Left kidney (tissue), 2 donors: ENCODE measurements around the gene CD81. TPM values are rescaled to one million over a fixed set of nuclear protein-coding genes. Genes with fewer than 3 reads are reported as not detected.
A peak's percentile ranks its signal among the peaks of the same experiment; 100 is the strongest.

Experiments
- DNase-seq: peaks from one replicate; pipeline ENCODE4 v3.0.0-alpha.2; 2013
- polyA plus RNA-seq: library from polyadenylated mRNA; unstranded; fragments of 120-200 nt; gene quantifications from one replicate; pipeline ENCODE4 v1.2.1, GENCODE V29; 2013; ENCODE audit not compliant: insufficient read length

The CD81 gene
- polyA plus RNA-seq, 1 donor, result 485 TPM

DNA sequence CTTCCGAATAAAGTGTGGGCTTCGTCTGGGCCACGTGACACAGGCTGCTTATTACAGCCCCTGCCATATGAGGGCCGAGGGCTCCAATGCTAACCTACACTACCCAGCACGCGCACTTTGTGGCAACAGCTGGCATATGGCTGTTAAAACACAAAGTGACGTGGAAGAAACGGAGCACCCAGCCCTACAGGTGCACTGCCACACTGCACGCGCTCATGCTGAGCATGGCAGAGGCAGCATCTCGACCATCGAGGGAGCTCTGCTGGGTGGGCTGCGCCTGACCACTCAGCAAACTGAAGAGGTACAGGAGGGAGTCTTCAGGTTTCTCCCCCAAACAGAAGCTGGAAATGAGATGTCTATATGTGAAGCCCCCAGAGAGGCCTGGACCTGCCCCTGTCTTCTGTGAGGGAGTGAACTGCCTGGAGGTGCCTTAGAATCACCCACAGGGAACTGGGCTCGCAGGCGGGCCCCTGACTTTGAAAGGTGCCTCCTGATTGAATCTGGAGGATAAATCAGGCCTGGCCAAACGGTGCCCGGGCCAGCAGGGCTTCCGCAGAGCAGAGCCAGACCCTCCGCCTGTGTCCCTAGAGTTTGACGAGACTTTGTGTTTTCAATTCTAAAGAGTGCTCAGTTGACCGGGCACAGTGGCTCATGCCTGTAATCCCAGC is 41.7 kb downstream of the CD81 start:
- no peak for DNase-seq

DNA sequence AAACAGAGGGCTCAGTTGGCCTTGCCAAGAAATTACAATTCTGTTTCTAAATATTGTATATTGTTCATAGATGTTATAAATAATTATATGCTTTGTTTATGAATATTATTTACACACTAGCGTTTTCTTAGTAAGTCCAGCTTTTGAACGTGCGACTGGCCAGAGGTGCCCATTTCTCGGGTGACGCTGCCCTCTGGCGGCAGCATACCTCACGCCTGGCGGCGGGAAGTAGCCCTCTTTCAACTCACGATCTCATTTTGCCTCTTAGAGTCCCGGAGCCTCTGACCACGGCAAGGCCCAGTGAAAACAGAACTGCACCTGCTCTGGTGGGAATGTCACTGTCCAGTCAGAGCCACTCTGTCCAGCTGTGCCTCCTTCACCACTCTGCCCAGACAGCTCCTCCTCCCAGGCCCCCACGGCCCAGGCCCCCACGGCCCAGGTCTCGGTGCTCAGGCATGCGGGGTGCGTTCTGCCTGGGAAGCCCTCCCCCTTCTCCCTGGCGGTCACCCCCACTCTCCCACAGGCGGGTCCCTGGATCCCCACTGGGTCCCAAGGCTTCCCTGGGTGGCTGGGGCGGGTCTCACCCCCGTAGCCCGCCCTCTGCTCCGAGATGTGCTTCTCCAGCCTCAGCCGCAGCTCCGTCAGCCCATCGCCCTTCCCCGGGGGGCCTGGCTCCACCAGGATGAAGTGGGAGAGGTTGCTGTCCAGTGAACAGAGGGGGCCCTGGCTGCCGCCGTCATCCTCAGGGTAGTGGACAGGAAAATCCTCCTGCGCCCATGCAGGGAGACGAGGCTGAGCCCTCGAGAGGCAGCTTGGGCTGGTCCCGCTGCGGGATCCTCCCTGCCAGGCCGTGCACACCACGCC is 42.8 kb downstream of the CD81 start:
- peak; percentile 79 for DNase-seq

DNA sequence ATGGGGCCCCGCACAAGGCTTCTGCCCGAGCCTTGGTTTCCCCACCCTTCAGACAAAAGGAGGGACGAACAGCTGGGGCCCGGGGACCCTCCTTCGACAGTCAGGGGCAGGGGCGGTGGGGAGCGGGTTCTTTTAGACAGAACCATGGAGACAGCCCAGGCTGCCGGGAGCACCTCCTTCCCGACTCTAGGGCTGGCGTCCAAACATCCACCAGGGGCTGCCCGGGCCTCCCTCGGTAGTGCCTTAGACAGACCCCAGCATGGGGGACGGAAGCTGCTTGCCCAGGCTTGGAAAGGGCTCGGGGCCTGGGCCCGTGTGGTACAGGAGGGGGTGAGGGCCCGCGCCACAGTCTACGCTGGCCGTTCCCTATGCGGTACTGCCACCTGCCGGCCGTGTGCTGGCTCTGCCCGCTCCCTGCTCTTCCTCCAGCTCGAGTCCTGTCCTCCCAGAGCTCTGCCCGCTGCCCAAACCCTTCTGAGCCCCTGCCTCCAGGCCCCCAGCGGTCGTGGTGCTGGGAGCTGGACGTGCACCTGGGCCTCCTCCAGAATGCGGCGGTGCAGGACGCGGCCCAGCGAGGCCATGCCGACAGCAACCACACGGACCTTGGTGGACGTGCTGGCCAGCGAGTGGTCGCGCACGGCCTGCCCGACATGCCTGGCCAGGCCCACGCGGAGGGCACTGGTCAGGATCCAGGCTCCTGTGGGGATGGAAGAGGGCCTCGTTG is 43.6 kb downstream of the CD81 start:
- DNase-seq, result peak; percentile 78

DNA sequence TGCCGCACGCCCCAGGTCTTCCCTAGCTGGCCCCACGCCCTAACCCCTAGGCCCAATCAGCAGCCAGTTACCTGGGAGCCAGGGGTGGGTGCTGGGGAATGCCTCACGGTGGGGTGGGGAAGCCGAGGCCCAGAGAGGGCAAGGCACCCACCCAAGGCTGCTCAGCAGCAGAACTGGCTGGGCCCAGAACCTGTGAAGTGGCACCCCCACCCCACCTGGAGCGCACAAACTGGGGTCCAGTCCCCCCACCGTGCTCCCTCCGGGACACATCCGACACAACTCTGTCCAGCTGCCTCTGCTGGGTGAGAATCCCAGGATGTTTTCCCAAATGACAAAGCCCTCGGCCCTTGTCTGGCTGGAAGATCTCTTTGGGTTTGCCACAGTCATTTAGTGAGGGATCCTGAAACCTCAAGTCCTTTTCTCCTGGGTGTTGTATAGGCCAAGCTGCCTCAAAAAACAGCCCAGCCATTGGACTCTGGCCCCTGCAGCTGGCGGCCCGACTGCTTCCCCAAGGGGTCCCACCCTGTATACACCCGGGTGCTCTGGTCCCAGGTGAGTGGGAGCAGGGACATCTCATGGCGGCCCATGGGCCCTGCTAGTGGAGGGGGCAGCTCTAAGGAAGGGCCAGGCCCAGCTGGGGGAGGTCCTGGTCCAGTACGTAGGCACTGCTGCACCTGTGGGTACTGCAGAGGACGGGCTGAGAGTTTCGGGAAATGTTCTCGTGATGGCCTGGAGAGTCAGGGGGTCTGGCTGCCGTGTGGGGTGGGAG is 44.3 kb downstream of the CD81 start:
- no peak for DNase-seq

DNA sequence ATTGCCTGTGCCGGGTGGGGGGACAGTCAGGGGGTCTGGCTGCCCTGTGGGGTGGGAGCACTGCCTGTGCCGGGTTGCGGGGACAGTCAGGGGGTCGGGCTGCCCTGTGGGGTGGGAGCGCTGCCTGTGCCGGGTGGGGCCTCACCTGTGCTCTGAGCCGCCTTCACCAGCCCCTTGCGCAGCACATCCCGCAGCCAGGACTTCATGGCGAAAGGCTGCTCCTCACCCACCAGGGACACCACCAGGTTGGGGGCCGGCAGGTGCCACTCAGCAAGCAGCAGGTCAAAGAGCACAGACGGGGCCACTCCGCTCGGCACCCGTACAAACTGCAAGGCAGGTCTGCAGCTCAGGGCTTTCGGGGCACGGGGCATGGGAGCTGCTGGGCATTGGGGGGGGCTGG is 44.9 kb downstream of the CD81 start:
- no peak for DNase-seq

DNA sequence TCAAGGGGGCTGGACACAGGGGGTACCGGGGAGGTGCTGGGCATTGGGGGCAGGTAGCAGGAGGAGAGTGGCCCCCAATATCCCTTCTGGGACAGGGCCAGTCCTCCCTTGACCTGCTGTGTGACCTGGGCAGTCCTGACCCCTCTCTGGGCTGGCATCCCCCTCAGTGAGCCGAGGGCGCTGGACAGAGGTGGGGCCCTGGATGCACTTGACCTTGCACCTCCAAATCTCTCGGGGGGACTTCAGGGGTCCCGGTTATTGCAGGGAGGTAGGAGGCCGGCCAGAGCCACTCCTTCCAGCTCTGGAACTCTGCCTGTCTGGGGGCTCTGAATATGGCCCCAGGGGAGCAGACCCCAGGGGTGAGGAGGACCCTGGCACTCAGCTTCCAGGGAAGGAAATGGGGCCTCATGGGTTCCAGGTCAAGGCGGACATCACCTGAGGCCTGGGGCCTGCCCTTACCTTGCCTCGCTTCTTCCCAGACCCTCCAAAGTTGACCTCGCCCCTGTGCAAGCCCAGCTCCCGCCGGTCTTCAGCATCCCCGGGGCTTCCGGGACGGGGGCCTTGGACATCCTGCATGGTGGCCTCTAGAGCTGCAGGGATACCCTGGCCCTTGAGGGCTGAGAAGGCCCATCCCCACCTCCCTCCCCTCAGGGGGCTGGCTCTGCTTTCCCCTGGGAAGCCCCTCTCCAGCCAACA is 45.5 kb downstream of the CD81 start:
- no peak for DNase-seq

DNA sequence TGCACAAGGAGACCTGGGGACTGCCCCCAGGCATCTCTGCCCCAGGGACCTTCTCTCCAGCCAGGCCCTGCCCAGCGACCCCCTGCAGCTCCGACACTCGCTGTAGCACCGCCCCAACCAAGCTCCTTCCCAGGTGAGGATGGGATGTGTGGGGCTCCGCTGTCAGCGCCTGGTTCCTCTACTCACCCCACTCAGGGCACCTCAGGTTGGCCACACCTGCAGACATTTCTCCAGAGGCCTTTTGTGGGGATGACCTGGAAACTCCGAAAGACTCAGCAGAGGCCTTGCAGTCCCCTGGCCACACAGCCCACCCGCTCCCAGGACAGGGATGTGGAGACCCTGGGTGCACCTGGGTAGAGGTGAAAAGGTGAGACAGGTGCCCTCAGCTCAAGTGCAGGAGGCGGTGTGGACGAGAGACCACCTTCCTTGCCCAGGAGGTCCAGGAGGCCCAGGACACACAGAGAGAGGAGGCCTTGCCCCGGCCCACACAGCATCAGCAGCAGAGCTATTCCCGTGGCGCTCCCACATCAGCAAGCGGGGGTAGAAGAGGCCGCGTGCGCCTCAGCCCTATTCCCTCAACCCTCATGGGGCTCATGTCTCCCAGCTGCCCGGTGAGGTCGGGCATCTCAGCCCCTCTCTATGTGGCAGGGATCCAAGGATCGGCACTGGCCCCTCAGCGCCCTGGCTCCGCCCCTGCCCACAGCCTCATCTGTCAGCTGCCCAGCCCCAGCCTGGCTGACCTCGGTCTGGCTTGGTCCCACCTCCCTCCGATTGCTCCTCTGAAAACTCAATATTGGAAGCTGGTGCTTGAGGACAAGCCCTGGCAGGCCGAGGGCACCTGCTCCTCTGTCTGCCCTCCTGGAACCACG is 46.3 kb downstream of the CD81 start:
- DNase-seq, result no peak

DNA sequence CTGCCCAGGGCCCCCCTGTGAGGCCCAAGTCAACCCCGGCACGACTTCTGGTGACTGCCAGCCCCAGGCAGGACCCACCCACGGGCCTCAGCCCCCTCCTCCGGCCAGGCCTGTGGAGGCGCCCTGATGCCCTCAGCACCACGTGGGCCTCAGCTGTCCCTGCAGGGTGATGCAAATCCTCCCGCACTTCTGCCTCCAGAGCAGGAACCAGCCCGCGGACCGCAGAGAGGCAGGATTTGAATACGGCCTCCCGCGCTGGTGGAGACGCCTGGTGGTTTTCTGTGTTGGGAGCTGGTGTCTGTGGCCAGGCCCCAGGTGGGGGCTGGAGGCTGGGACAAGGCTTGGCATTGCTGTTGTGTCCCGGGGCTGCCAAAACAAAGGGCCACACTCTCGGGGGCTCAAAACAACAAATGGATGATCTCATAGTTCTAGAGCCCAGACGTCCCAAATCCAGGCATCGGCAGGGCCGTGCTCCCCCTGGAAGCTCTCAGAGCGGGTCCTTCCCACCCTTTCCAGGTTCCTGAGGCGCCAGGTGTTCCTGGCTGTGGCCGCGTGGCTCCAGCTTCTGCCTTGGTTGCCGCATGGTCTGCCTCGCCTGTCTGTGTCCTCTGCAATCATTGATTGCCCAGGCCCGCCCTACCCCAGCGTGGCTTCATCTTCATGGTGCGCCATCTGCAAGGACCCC is 47.8 kb downstream of the CD81 start:
- DNase-seq, result no peak

DNA sequence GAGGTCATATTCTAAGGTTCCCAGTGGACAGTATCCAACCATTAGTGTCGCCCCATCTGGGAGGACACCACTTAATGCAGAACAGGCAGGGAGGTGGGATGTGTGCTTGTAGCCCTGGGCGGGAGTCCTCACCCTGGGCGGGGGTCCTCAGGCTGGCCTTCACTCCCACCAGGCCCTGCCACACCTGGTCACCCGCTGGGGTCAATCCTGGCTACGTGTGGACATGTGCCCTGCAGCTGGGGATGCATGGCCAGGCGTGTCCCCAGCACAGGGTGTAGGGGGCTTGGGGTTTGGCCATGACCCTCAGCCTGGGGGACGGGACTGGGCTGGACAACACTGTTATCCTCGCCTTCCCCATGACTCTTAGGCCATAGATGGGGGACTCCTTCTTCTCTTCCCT is 48.4 kb downstream of the CD81 start:
- DNase-seq, result no peak

DNA sequence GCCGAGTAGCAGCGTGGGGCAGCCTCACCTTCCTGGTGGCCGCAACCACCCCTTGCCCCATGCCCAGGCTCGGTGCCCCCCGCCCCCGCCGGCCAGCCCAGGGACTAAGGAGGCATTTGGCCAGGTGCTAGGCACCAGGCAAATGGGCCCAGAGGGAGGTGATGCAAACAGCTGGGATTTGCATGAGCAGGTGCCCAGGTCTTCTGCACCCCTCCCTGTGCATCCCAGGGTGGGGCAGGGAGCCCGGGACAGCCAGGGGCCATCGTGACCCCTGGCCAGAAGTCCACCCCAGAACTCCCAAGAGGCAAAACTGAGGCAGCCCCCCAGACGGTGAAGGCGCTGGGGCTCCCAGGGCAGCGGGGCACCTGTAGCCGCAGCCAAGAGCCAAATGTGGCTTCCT is 49.1 kb downstream of the CD81 start:
- no peak for DNase-seq

DNA sequence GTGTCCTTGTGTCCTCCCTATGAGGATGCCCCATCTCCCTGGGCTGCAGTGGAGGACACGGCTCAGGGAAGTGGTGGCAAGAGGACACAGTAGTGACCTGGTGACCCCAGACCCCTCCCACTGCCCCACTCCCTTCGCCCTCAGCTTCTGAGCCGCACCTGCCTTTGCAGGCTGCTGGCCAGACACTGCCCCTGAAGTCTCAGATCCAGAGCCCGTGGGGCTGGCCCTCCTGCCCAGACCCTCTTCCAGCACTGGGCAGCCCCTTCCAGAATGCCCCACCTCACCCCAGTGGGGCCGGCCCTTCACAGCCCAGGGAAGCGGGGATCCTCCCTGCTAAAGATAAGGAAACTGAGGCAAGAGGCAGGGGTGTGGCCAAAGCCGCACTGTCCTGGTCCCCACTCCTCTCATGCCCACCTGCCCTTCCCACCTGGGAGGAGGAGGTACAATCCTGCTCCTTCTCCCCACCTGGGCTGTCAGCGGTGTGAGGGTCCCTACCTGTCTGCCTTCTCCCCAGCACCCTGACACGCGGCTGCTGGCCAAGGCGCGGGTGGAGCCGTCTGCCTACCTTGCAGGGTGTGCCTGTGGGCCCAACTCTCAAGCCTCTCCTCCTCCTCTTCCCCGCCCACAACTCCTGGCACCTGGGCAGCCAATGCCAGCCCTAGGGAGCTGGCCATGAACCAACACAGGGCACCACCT is 49.9 kb downstream of the CD81 start:
- DNase-seq, result no peak

DNA sequence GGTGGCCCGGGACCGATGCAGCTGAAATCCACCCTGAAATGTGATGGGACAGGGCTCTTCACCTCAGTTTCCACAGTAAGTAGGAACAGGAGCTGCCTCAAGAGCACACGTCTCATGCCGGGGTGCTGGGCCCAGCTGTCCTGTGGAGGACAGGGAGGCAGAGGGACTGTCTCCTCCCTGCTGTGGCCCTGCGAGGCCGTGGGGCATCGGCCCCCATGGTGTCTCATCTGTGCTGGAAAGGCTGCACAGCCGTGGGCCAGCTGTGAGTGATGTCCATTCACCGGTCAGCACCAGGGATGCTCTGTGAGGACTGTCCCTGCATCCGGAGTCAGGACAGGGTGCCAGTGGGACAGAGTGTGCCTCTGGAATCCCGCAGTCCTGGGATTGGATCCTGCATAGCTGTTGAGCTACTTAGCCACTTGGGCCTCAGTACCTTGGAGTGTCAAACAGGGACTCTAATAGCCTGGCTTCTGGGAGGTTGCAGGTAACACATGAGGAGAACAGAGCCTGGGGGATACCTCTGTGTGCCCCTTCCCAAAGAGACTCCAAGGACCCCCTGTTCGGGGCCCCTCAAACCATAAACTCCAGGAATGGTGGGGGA is 50.7 kb downstream of the CD81 start:
- no peak for DNase-seq

DNA sequence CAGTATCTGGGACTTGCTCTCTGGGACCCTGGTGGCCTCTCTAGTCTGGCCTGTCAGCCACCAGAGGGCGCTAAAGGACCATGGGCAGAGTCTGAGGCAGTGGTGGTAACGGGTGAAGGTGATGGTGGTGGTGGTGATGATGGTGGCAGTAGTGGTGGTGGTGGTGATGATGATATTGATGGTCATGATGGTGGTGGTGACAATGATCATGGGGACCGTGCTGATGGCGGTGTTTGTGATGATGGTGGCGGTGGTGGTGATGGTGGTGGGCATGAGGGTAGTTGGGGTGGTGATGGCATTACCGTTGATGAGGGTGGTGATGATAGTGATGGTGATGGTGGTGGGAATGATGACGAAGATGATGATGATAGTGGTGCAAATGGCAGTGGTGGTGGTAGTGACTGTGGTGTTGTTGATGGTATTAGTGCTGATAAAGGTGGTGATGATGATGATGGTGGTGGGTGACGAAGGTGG is 51.2 kb downstream of the CD81 start:
- DNase-seq, result no peak

DNA sequence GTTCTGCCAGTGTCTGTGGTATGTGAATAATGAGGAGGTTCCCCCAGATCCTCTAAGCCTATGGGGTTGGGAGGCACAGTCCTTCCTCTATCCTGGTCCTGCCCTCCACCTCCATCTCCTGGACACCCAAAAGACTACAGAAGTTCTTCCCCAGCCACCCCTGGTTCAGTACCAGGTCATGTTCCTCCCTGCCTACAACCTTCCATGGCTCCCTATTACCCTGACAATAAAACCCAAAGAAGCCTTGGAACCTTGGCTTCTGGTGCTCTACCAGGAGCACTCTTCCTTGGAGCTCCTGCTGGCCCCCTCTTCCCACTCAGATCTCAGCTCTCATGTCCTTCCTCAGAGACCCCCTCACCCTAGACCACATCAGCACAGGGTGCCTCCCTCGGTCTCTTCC is 54.3 kb downstream of the CD81 start:
- DNase-seq, result no peak

DNA sequence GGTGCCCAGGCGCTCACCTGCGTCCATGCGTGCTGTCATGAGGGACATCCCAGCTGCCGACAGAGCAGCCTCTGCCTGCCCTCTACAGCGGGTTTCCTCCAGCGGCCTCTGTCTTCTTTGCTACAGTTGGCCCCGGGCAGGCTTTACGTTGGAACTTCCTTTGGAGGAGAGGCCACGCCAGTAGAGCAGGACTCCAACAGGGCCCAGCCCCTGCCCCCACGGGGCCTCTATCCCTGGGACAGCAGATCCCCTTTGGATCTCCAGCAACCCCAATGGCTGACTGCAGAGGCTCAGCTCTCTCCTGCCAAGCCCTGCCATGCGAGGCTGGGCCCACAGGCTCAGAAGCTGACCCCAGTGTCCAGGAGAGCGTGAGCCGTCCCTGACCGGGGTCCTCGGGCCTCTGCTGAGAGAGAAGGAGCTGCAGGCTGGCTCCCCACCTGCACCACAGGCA is 55.1 kb downstream of the CD81 start:
- DNase-seq, result no peak

DNA sequence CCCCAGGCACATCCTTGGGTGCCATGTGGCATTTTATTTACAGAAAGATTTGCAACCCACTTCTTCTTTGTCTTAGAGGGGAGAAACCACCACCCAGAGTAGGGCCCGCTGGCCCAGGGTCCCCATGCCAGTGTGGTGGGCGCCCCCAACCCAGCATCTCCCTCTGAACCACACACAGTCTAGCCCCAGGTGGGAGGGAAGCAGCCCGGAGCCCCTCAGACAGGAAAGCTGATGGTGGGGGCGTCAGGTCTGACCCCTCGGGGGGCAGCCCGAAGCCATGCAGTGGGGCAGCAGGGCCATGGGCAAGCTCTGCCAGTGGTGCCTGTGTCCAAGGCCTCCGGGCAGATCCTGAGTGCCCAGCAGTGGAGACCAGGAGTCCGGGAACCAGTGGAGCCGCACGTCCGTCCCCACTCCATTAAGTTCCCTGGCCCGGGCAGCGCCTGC is 55.5 kb downstream of the CD81 start:
- DNase-seq, result no peak

DNA sequence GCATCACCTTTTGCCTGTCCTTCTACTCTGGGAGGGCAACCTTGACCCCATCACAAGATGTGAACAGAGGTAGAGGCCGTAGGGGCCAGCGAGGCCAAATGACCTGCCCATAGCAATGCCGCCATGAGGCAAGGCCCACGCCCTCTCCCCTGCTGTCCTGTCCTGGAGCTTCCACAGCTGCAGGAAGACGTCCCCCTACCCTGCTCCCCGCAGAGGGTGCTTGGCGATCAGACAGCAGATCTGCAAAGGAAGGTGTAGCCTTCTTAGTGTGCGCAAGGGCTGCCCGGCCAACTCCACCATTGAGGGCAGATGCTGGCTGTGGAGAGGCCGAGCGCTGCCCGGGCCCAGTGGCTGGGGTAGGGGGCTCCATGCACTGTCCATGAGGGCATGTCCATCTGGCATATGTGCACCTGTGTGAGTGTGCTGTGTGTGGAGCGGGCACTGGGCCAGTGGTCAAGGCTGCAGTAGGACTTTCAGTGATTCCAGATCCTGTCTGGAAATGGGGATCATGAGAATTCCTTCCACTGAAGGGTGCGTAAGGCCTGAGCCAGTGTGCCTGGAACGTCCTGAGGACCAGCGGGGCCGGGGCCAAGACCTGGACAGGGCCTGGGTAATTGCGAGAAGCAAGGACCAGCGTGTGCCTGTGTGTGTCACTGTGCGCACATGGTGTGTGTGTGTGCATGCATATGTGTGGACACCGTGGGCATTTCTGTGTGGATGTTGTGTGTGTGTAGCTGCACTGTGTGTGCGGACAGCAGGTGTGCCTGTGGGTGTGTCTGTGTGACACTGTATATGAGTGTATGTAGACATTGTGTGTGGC is 56.2 kb downstream of the CD81 start:
- DNase-seq, result no peak

DNA sequence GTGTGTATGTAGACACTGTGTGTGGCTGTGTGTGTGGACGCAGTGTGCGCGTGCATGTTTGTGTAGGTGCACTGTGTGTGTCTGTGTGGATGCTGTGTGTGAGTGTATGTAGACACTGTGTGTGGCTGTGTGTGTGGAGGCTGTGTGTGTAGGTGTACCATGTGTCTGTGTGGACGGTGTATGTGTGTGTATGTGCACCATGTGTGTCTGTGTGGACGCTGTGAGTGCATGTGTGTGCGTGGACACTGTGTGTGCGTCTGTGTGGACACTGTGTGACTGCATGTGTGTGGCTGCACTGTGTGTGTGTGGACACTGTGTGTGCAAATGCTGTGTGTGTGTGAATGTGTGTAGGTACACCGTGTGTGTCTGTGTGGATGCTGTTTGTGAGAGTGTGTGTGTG is 56.9 kb downstream of the CD81 start:
- DNase-seq, result no peak
